ENCODE data around the gene CCDC197.

CCDC197 gene

DNA sequence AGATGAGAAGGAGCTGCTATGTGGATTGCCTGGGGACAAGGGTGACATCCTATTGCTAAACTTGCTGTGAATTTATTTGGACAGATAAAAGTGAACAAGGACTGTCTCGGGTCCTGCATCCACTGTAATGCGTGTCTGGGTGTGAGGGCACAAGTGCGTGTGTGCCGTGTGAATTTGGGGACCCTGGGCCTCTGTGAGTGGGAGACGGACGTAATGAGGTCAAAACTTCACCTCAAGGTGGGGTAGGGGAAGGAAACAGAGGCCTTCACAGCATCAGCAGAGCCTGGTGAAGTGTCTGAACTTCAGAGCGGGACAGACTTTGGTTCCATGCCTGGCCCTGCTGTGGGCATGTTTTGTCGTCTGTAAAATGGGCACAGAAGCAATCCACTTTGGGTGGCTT lies 35.5 kb upstream of the CCDC197 start:
- TF ChIP-seq, protein P1, sequence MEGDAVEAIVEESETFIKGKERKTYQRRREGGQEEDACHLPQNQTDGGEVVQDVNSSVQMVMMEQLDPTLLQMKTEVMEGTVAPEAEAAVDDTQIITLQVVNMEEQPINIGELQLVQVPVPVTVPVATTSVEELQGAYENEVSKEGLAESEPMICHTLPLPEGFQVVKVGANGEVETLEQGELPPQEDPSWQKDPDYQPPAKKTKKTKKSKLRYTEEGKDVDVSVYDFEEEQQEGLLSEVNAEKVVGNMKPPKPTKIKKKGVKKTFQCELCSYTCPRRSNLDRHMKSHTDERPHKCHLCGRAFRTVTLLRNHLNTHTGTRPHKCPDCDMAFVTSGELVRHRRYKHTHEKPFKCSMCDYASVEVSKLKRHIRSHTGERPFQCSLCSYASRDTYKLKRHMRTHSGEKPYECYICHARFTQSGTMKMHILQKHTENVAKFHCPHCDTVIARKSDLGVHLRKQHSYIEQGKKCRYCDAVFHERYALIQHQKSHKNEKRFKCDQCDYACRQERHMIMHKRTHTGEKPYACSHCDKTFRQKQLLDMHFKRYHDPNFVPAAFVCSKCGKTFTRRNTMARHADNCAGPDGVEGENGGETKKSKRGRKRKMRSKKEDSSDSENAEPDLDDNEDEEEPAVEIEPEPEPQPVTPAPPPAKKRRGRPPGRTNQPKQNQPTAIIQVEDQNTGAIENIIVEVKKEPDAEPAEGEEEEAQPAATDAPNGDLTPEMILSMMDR (IDR thresholded peaks at IDR 0.05) = no peak
- Histone ChIP-seq H3K4me3 (no peak overlapping the region), H3K27ac (no peak overlapping the region)
- no peak for DNase-seq (ENCODE audit: low spot score)

DNA sequence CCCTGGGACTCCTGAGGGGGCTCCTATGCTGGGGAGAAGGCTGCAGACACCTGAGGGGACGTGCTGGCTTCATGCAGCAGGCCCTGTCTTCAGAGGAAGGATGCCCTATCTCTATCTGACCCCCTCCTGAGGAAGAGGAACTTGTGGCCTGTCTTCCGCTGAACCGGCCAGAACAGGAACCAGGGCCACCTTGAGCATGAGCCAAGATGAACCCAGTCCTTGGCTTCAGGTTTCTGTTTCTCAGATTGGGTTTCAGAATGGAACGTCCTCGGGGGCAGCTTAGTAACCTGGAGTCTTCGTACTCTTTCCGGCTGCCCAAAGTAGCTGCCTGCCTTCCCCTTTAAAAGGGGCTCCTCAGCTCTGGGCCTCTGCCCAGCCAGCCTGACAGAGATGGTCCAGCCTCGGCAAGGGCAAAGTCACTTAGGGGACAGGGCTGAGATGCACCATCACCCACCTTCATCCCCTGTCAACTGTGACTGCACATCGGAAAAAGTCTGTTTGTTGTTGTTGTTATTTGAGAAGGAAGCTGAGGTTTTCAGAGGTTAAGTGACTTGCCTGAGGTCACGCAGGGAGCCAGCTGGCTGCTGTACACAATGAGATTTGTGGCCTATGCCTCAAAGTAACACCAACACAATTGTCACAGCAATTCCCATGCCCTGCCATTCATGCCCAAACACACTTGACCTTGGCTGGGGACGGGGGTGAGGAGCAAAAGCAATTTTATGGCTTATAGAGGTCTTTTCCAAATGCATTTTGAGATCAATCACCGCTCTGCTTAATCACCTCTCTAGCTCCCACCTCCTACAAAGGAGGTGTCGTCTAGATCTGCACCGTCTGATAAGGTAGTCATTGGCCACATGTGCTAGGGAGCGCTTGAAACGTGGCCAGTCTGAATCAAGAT lies 34.1 kb upstream of the CCDC197 start:
- DNase-seq (ENCODE audit: low spot score) = no peak
- H3K4me3 ChIP-seq = no peak overlapping the region
- H3K27ac ChIP-seq = peak overlapping the region in 1 of 2 donors; percentile 28
- TF ChIP-seq, protein P1 (IDR thresholded peaks at IDR 0.05) = no peak

DNA sequence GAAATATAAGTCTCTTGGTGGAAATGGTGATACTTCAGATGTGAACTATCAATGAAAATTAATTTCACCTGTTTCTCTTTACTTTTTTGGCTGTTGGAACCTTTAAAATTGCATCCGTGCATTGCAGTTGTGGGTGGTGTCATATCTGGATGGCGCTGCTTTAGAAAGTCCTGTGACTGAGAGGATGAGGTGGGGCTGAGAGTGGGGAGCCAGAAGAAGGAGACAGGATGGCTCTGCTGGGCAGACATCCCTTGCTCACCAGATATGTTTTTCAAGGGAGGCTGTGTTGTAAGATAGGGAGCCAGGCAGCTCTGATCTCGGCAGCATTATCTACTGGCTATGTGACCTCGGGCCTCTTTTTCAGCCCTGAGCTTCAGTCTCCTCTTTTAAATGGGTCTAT lies 33.4 kb upstream of the CCDC197 start:
- Histone ChIP-seq H3K4me3 (no peak overlapping the region), H3K27ac (peak overlapping the region in 1 of 2 donors; percentile 92)
- TF ChIP-seq, protein P1 (IDR thresholded peaks at IDR 0.05) = no peak
- no peak for DNase-seq (ENCODE audit: low spot score)

DNA sequence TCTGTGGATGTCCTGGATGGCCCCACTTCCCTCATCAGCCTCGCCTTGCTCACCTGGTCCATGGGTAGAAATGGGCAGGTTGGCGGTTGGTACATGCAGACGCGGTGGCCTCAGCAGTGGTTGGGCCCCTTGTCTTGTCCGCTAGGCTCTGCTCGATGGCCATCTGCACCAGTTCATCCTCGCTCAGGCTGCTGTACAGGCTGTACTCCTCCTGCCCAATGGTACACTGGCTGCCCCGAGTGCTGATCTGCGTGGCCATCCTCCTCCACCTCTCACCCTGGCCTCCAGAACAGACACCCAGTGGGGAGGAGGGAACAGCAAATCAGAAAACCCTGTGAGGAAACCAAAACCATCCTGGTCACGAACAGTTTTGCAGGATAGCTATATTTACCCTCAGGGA lies 32.8 kb upstream of the CCDC197 start:
- no peak for DNase-seq (ENCODE audit: low spot score)
- Histone ChIP-seq H3K4me3 (no peak overlapping the region), H3K27ac (peak overlapping the region in 1 of 2 donors; percentile 92)
- TF ChIP-seq, protein P1 (IDR thresholded peaks at IDR 0.05) = no peak

DNA sequence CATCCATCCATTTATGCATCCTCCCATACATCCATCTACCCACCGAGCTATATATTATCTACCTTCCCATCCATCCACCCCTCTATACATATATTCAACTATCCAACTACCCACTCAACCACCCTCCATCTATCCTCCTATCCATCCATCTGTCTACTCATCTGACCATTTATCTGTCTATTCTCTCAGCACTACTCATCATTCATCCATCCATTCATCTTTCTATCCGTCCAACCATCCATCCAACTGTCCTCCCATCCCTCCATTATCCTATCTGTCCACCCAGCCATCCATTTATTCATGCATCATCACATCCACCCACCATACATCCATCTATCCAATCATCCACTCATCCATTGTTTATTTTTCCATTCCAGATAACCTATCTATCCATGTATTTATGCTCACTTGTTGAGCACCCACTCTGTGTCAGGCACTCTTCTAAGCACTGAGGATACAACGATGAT lies 32.2 kb upstream of the CCDC197 start:
- no peak for DNase-seq (ENCODE audit: low spot score)
- Histone ChIP-seq H3K4me3 (no peak overlapping the region), H3K27ac (peak overlapping the region; percentile 85 to 92)
- TF ChIP-seq, protein P1 (IDR thresholded peaks at IDR 0.05) = no peak

DNA sequence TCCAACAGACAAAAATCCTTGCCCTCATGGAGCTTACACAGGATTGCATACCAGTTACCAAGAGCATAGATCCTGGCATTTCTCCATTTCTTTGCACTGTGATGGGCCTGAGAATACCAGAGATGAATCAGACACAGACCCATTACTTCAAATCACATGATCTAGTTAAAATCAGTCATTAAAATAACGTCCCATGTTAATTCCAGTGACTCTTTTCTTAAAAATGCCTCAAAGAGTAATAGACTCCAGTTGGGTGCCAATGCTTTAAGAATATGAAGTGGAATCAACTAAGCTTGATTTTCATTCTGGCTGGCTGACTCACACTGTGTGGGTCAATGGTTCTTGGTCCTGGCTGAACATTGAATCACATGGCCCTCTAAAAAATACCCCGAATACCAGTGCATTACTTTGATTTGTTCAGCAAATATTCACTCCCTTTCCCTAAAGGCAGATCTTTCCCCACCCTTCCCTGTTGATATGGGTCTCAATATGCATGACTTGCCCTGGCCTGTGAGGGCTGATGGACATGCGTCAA lies 31.7 kb upstream of the CCDC197 start:
- TF ChIP-seq, protein P1 (IDR thresholded peaks at IDR 0.05) = no peak
- Histone ChIP-seq H3K27ac (peak overlapping the region; percentile 85 to 92), H3K4me3 (no peak overlapping the region)
- no peak for DNase-seq (ENCODE audit: low spot score)
